ENCODE data around the gene HSD17B4. TPM values are rescaled to one million over a fixed set of nuclear protein-coding genes. Genes with fewer than 3 reads are reported as not detected.
"Not testable (repeated sequence)": the region's sequence is repeated elsewhere in the genome, so short reads cannot be mapped to it uniquely, and the experiment has no call there.

The HSD17B4 gene
- total RNA-seq, 1 experiment from 2014 or later = 269 TPM

DNA sequence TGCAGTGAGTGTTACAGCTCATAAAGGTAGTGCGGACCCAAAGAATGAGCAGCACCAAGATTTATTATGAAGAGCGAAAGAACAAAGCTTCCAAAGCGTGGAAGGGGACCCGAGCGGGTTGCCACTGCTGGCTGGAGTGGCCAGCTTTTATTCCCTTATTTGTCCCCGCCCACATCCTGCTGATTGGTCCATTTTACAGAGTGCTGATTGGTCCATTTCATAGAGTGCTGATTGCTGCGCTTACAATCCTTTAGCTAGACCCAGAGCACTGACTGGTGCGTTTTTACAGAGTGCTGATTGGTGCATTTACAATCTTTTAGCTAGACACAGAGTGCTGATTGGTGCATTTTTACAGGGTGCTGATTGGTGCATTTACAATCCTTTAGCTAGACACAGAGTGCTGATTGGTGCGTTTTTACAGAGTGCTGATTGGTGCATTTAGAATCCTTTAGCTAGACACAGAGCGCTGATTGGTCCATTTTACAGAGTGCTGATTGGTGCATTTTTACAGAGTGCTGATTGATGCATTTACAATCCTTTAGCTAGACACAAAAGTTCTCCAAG is 19.5 kb upstream of the HSD17B4 start:
- H3K14ac ChIP-seq (ENCODE audit: insufficient read depth, low read length) = not testable (repeated sequence)

More for the DNA sequence above, 19.5 kb upstream of the HSD17B4 start:
- H4K8ac ChIP-seq (replicated peaks; ENCODE audit: insufficient read length, low read depth, low read length); H2BK15ac ChIP-seq (ENCODE audit: low read depth, low read length); H3K9ac ChIP-seq (ENCODE audit: extremely low read depth, insufficient read length, low read length); H4K5ac ChIP-seq (ENCODE audit: insufficient read length, low read depth, low read length); H3K79me1 ChIP-seq (ENCODE audit: insufficient read depth, low read depth, low read length, poor library complexity, severe bottlenecking); H4K20me1 ChIP-seq (ENCODE audit: control insufficient read depth, insufficient read depth, insufficient read length); H2AK5ac ChIP-seq (ENCODE audit: insufficient read length, low read length); H2BK5ac ChIP-seq (ENCODE audit: insufficient read length, low read length); H3T11ph ChIP-seq (ENCODE audit: low read length); H3K4me3 Mint-ChIP-seq; H2BK12ac ChIP-seq (ENCODE audit: insufficient read length, low read depth, low read length); H3K56ac ChIP-seq (ENCODE audit: insufficient read length, low read depth, low read length); H3K4ac ChIP-seq (ENCODE audit: low read depth, low read length); H3K27me3 Mint-ChIP-seq (ENCODE audit: low read depth); H3K4me2 ChIP-seq (ENCODE audit: insufficient read depth, insufficient read length, low read length); H3K18ac ChIP-seq (ENCODE audit: insufficient read length, low read depth, low read length); H3K23ac ChIP-seq (ENCODE audit: insufficient read length, low read depth, low read length); H3K23me2 ChIP-seq (ENCODE audit: insufficient read length, low read depth, low read length, poor library complexity, severe bottlenecking); H2AFZ ChIP-seq (ENCODE audit: low read length); H3K79me2 ChIP-seq (ENCODE audit: insufficient read depth, low read length); H3K27me3 ChIP-seq (ENCODE audit: insufficient read depth, low read length); H4K91ac ChIP-seq (ENCODE audit: insufficient read length, low read depth, low read length); H3K27ac Mint-ChIP-seq; H3K27ac ChIP-seq (ENCODE audit: insufficient read length, low read depth, low read length); H2BK120ac ChIP-seq (ENCODE audit: low read depth, low read length, poor library complexity, severe bottlenecking); H2BK20ac ChIP-seq (ENCODE audit: low read depth, low read length, poor library complexity, severe bottlenecking); DNase-seq; H3K4me1 ChIP-seq (ENCODE audit: insufficient read depth, low read length): not testable (repeated sequence)
- peaks cover 26 to 48% of the 10 kb centered on the region in 2 experiments for H3K9me3 Mint-ChIP-seq
- WGBS (ENCODE audit: extremely low coverage, insufficient read length, low lambda C conversion rate) = no CpG with 5 or more reads among the region's 10 CpGs
- peaks cover 18 to 43% (median 19%) of the 10 kb centered on the region in 3 experiments for H3K36me3 Mint-ChIP-seq (ENCODE audit: insufficient read depth in 1 of 3, low read depth in 3 of 3)
- H3K4me1 Mint-ChIP-seq = peaks cover 22 to 24% of the 10 kb centered on the region in 2 experiments
- H3K9me3 ChIP-seq (ENCODE audit: control insufficient read depth, low read depth, low read length) = peaks cover 12% of the 10 kb centered on the region

All from H9 (cell line).